GM12878 (cell line): Measurements from ENCODE around the gene BMP2K.

Source experiments
- ASH2L ChIP-seq: fragments of 300-600, 200-600 bp; sonication (generic); IDR thresholded peaks from 2 replicates; pipeline ENCODE4 v1.6.1; 2017; ENCODE audit warnings: low read depth, mild to moderate bottlenecking, borderline replicate concordance
- MXI1 ChIP-seq: fragments of 150-350 bp; IDR thresholded peaks from 2 replicates; pipeline ENCODE4 v1.6.1; 2011; ENCODE audit warnings: low read depth, mild to moderate bottlenecking, inconsistent platforms, low read length, improper control_type of control experiment
- PAX5 ChIP-seq: IDR thresholded peaks from 2 replicates; pipeline ENCODE4 v1.6.1; 2011; ENCODE audit warnings: low read depth, low read length, borderline replicate concordance
- POLR2AphosphoS5 ChIP-seq: IDR thresholded peaks from 2 replicates; pipeline ENCODE4 v1.6.1; 2011; ENCODE audit warnings: mild to moderate bottlenecking, low read length, inconsistent platforms
- RAD21 ChIP-seq: IDR thresholded peaks from 2 replicates; pipeline ENCODE4 v1.6.1; 2011; ENCODE audit warnings: mild to moderate bottlenecking, low read depth, low read length, moderate library complexity; ENCODE audit not compliant: insufficient read depth
- RCOR1 ChIP-seq: conservative IDR thresholded peaks from 2 replicates; pipeline ENCODE4 v1.6.1; 2012; ENCODE audit warnings: low read depth, low read length, improper control_type of control experiment
- STAT3 ChIP-seq: IDR thresholded peaks from 2 replicates; pipeline ENCODE4 v1.6.1; 2011; ENCODE audit warnings: low read depth, low read length, improper control_type of control experiment
- TF ChIP-seq, protein P1 (sequence below), 3 experiments: IDR thresholded peaks in 2 of 3; conservative IDR thresholded peaks in 1 of 3; 2 replicates each; pipeline ENCODE4 v1.5.1; 2011; ENCODE audit warnings: low read depth in 3 of 3, low read length in 3 of 3, mild to moderate bottlenecking in 3 of 3, control low read depth in 2 of 3, moderate library complexity in 2 of 3, inconsistent platforms in 1 of 3, mixed read lengths in 1 of 3; ENCODE audit not compliant: control insufficient read depth in 2 of 3, insufficient read depth in 1 of 3; ENCODE audit errors: extremely low read depth in 1 of 3
- TF ChIP-seq, protein P2 (sequence below): fragments of 150-350 bp; IDR thresholded peaks from 2 replicates; pipeline ENCODE4 v1.6.1; 2016; ENCODE audit warnings: low read depth, low read length

GRCh38 chr4:78742300-78742699, 33.9 kb upstream of the BMP2K start:
- TF ChIP-seq, protein P1, sequence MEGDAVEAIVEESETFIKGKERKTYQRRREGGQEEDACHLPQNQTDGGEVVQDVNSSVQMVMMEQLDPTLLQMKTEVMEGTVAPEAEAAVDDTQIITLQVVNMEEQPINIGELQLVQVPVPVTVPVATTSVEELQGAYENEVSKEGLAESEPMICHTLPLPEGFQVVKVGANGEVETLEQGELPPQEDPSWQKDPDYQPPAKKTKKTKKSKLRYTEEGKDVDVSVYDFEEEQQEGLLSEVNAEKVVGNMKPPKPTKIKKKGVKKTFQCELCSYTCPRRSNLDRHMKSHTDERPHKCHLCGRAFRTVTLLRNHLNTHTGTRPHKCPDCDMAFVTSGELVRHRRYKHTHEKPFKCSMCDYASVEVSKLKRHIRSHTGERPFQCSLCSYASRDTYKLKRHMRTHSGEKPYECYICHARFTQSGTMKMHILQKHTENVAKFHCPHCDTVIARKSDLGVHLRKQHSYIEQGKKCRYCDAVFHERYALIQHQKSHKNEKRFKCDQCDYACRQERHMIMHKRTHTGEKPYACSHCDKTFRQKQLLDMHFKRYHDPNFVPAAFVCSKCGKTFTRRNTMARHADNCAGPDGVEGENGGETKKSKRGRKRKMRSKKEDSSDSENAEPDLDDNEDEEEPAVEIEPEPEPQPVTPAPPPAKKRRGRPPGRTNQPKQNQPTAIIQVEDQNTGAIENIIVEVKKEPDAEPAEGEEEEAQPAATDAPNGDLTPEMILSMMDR (IDR thresholded peaks at IDR 0.05 in 2 of 3, conservative IDR thresholded peaks at IDR 0.05 in 1 of 3; ENCODE audit: control insufficient read depth in 2 of 3, extremely low read depth in 1 of 3, insufficient read depth in 1 of 3, low read depth in 3 of 3, low read length in 3 of 3): no peak
- TF ChIP-seq POLR2AphosphoS5 (no peak), ASH2L (no peak), PAX5 (no peak), STAT3 (no peak), RAD21 (no peak), RCOR1 (no peak), MXI1 (no peak)
- TF ChIP-seq, protein P2, sequence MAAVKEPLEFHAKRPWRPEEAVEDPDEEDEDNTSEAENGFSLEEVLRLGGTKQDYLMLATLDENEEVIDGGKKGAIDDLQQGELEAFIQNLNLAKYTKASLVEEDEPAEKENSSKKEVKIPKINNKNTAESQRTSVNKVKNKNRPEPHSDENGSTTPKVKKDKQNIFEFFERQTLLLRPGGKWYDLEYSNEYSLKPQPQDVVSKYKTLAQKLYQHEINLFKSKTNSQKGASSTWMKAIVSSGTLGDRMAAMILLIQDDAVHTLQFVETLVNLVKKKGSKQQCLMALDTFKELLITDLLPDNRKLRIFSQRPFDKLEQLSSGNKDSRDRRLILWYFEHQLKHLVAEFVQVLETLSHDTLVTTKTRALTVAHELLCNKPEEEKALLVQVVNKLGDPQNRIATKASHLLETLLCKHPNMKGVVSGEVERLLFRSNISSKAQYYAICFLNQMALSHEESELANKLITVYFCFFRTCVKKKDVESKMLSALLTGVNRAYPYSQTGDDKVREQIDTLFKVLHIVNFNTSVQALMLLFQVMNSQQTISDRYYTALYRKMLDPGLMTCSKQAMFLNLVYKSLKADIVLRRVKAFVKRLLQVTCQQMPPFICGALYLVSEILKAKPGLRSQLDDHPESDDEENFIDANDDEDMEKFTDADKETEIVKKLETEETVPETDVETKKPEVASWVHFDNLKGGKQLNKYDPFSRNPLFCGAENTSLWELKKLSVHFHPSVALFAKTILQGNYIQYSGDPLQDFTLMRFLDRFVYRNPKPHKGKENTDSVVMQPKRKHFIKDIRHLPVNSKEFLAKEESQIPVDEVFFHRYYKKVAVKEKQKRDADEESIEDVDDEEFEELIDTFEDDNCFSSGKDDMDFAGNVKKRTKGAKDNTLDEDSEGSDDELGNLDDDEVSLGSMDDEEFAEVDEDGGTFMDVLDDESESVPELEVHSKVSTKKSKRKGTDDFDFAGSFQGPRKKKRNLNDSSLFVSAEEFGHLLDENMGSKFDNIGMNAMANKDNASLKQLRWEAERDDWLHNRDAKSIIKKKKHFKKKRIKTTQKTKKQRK: no peak
